ENCODE data around the gene PDZRN4.

DNA sequence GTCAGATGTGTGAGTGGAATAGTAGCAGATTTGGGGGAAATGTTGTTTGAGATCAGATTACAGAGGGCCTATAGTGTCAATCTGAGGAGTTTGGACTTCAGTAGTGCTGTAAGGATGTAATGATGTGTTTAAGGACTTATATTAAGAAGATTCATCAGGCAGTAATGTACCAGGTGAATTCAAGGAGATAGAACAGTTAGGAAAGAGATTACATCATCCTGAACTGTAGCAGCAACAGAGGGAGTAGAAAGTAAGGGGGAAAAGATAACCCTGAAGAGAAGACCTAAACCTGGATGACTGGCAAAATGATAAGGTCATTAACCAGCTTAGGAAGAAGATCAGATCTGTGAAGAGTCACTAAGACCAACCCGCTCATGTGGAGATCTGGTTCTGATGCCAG lies 349.4 kb downstream of the PDZRN4 start:
- TF ChIP-seq, protein P1, sequence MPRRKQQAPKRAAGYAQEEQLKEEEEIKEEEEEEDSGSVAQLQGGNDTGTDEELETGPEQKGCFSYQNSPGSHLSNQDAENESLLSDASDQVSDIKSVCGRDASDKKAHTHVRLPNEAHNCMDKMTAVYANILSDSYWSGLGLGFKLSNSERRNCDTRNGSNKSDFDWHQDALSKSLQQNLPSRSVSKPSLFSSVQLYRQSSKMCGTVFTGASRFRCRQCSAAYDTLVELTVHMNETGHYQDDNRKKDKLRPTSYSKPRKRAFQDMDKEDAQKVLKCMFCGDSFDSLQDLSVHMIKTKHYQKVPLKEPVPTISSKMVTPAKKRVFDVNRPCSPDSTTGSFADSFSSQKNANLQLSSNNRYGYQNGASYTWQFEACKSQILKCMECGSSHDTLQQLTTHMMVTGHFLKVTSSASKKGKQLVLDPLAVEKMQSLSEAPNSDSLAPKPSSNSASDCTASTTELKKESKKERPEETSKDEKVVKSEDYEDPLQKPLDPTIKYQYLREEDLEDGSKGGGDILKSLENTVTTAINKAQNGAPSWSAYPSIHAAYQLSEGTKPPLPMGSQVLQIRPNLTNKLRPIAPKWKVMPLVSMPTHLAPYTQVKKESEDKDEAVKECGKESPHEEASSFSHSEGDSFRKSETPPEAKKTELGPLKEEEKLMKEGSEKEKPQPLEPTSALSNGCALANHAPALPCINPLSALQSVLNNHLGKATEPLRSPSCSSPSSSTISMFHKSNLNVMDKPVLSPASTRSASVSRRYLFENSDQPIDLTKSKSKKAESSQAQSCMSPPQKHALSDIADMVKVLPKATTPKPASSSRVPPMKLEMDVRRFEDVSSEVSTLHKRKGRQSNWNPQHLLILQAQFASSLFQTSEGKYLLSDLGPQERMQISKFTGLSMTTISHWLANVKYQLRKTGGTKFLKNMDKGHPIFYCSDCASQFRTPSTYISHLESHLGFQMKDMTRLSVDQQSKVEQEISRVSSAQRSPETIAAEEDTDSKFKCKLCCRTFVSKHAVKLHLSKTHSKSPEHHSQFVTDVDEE (CRISPR knock-in tag; IDR thresholded peaks at IDR 0.05), result no peak
- TF ChIP-seq, protein P2, sequence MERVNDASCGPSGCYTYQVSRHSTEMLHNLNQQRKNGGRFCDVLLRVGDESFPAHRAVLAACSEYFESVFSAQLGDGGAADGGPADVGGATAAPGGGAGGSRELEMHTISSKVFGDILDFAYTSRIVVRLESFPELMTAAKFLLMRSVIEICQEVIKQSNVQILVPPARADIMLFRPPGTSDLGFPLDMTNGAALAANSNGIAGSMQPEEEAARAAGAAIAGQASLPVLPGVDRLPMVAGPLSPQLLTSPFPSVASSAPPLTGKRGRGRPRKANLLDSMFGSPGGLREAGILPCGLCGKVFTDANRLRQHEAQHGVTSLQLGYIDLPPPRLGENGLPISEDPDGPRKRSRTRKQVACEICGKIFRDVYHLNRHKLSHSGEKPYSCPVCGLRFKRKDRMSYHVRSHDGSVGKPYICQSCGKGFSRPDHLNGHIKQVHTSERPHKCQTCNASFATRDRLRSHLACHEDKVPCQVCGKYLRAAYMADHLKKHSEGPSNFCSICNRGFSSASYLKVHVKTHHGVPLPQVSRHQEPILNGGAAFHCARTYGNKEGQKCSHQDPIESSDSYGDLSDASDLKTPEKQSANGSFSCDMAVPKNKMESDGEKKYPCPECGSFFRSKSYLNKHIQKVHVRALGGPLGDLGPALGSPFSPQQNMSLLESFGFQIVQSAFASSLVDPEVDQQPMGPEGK (CRISPR knock-in tag; IDR thresholded peaks at IDR 0.05; ENCODE audit: borderline replicate concordance), result no peak
- TF ChIP-seq ISL1 (CRISPR knock-in tag; IDR thresholded peaks at IDR 0.05) (no peak), TCF4 (CRISPR knock-in tag; IDR thresholded peaks at IDR 0.05; ENCODE audit: borderline replicate concordance) (no peak)
